GM12864 (cell line): ENCODE results near the gene DHRSX.
"Not testable (repeated sequence)": the region's sequence is repeated elsewhere in the genome, so short reads cannot be mapped to it uniquely, and the experiment has no call there.

Experiments
- DNase-seq: peaks from one replicate; pipeline ENCODE4 v3.0.0-alpha.2; 2011; ENCODE audit warnings: low read depth
- H3K4me3 ChIP-seq: 2 replicates; pipeline ENCODE4 v1.5.1; 2011; ENCODE audit warnings: mild to moderate bottlenecking, low read depth, low read length, control low read depth
- TF ChIP-seq, protein P1 (sequence below): IDR thresholded peaks from 2 replicates; pipeline ENCODE4 v1.5.1; 2011; ENCODE audit warnings: low read depth, mild to moderate bottlenecking, moderate library complexity, low read length, control low read depth, inconsistent platforms; ENCODE audit errors: missing control alignments

Gene DHRSX

DNA sequence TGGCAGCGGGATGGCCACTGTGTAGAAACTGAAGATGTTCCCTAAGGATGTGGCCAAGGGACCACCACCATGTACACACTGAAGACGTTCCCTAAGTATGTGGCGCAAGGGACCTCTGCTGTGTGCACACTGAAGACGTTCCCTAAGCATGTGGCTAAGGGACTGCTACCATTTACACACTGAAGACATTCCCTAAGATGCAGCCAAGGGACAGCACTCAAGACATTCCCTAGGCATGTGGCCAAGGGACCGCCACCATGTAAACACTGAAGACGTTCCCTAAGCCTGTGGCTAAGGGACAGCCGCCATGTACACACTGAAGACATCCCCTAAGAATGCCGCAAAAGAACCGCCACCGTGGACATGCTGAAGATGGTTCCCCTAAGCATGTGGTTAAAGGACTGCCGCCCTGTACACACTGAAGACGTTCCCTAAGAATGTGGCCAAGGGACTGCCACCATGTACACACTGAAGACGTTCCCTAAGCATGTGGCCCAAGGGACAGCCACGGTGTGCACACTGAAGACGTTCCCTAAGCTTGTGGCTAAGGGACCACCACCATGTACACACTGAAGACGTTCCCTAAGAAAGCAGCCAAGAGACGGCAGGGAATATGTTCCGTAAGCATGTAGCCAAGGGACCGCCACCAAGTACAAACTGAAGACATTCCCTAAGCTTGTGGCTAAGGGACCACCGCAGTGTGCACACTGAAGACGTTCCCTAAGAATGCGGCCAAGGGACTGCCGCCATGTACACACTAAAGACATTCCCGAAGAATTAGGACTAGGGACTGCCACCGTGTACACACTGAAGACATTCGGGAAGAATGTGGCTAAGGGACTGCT lies 43.3 kb downstream of the DHRSX start:
- H3K4me3 ChIP-seq = no peak overlapping the region
- DNase-seq = no peak
- TF ChIP-seq, protein P1, sequence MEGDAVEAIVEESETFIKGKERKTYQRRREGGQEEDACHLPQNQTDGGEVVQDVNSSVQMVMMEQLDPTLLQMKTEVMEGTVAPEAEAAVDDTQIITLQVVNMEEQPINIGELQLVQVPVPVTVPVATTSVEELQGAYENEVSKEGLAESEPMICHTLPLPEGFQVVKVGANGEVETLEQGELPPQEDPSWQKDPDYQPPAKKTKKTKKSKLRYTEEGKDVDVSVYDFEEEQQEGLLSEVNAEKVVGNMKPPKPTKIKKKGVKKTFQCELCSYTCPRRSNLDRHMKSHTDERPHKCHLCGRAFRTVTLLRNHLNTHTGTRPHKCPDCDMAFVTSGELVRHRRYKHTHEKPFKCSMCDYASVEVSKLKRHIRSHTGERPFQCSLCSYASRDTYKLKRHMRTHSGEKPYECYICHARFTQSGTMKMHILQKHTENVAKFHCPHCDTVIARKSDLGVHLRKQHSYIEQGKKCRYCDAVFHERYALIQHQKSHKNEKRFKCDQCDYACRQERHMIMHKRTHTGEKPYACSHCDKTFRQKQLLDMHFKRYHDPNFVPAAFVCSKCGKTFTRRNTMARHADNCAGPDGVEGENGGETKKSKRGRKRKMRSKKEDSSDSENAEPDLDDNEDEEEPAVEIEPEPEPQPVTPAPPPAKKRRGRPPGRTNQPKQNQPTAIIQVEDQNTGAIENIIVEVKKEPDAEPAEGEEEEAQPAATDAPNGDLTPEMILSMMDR = no peak

DNA sequence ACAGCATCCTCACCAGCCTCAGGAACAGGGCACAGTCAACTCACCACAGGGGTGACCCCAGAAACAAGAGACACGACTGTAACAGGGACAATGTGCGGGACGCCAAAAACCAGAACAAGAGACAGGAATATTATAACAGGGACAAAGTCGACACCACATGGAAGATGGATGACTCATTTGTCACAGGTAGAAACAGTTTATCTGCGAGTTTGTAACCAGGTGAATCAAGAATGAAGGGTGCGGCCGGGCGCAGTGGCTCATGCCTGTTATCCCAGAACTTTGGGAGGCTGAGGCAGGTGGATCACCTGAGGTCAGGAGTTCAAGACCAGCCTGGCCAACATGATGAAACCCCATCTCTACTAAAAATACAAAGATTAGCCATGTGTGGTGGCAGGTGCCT lies 44.7 kb downstream of the DHRSX start:
- H3K4me3 ChIP-seq, DNase-seq: not testable (repeated sequence)

DNA sequence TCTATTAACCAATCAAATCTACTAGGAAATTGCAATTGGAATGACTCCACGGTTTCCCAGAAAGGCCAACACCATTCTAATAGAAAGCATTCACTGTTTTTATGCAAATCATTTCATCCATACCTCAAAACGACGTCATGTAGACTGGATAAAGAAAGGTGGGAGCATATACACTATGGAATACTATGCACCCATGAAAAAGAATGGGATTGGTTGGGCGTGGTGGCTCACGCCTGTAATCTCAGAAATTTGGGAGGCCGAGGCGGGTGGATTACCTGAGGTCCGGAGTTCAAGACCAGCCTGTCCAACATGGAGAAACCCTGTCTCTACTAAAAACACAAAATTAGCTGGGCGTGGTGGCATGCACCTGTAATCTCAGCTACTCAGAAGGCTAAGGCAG lies 46.2 kb downstream of the DHRSX start:
- DNase-seq = not testable (repeated sequence)

GRCh38 chrX:2452799-2453198 lies 48.0 kb downstream of the DHRSX start:
- no peak for DNase-seq
- no peak overlapping the region for H3K4me3 ChIP-seq
- TF ChIP-seq, protein P1 = no peak

More for the DNA sequence above, 46.2 kb downstream of the DHRSX start:
- H3K4me3 ChIP-seq = not testable (repeated sequence)

DNA sequence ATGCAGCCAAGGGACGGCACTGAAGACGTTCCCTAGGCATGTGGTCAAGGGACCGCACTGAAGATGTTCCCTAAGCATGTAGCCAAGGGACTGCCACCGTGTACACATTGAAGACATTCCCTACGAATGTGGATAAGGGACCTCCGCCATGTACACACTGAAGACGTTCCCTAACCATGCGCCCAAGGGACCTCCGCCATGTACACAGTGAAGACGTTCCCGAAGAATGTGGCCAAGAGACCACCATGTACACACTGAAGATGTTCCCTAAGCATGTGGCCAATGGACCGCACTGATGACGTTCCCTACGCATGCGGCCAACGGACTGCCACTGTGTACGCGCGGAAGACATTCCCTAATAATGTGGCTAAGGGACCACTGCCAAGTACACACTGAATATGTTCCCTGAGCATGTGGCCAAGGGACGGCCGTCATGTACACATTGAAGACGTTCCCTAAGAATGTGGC lies 48.4 kb downstream of the DHRSX start:
- DNase-seq = no peak
- TF ChIP-seq, protein P1 = no peak
- H3K4me3 ChIP-seq = no peak overlapping the region

DNA sequence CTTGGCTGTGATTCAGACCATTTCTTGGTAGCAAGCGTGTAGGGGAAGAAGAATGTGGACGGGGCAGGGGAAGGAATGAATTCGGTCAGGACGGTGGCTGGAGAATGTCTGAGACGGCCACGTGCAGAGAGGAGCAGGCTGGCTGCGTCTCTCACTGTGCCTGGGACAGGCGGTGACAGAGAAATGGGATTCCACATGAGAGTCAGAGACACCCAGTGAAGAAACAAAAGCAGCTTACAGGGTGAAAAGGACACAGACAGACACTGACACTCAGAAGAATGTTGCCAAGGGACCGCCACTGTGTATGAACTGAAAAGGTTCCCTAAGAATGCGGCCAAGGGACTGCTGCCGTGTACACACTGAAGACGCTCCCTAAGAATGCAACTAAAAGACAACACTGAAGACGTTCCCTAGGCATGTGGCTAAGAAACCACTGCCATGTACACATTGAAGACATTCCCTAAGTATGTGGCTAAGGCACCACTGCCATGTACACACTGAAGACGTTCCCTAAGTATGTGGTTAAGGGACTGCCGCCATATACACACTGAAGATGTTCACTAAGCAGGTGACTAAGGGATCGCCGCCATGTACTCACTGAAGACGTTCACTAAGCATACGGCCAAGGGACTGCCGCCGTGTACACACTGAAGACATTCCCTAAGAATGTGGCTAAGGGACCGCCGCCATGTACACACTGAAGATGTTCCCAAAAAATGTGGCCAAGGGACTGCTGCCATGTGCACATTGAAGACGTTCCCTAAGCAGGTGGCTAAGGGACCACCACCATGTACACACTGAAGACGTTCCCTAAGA lies 49.1 kb downstream of the DHRSX start:
- TF ChIP-seq, protein P1 = no peak
- H3K4me3 ChIP-seq = no peak overlapping the region
- no peak for DNase-seq

DNA sequence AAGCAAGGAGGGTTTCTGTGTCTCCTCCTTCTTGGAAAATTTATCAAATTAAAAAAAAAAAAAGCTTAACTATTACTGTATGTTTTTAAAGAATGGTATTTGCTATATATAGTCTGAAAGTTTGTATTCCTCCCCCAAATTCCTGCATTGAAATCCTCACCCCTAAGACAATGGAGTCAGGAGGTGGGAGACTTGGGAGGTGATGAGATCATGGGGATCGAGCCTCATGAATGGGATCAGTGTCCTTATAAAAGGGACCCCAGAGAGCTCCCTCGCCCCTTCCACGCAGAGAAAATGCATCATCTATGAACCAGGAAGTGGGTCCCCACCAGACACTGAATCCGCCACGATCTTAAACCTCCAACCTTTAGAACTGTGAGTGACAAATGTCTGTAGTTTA lies 50.1 kb downstream of the DHRSX start:
- no peak overlapping the region for H3K4me3 ChIP-seq
- TF ChIP-seq, protein P1 = no peak
- DNase-seq = no peak
